ENCODE results near the gene ALKBH3. TPM values are rescaled to one million over a fixed set of nuclear protein-coding genes. Genes with fewer than 3 reads are reported as not detected.
A peak's percentile ranks its signal among the peaks of the same experiment; 100 is the strongest.

The ALKBH3 gene
- total and polyA plus RNA-seq, 2 of the 13 experiments (the other 11 are each of a cell fraction or from before 2014, with no cell fraction given): 17.8 to 36.1 TPM

DNA sequence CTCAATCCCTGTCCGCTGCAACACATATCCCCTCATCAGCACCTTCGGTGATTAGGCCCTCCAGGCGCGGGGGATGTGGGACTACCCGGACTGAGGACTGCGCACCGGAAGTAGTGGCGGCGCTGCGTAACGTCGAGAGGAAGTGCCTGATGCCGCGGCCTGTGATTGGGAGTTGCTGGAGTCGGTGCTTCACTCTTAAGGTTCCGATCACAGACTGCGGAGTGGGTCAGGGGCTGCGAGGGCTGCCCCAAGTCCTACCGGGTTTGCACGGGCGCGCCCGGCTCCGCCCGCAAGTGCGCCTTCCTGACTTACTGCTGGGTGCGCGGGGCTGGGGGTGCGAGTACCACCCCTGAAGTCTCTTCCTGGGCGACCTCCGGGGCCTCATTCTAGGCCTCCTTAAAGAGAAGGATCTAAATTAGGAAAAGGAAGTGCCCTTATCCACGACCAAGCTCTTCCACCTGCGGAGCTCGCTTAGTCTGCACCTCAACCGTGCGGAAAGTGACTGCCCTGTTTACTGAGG, at the start of gene ALKBH3 (continued):
- TF ChIP-seq ATF7-NPFF (CRISPR knock-in tag; IDR thresholded peaks at IDR 0.05; ENCODE audit: low read depth) (0 out of 2 replicates have a peak, but pooled peaks have one; percentile 47), MYPOP (CRISPR knock-in tag; IDR thresholded peaks at IDR 0.05) (peak; percentile 66; the same call in 1 of the 2 replicates), ERF (CRISPR knock-in tag; IDR thresholded peaks at IDR 0.05) (peak; percentile 50; the same call in 1 of the 2 replicates), ZNF761 (CRISPR knock-in tag; conservative IDR thresholded peaks at IDR 0.05) (peak; percentile 92), MXD4 (CRISPR knock-in tag; IDR thresholded peaks at IDR 0.05) (0 out of 2 replicates have a peak, but pooled peaks have one; percentile 28), IKZF4 (CRISPR knock-in tag; IDR thresholded peaks at IDR 0.05; ENCODE audit: borderline replicate concordance, low read depth, not compliant biosample characterization) (no peak), GABPA (IDR thresholded peaks at IDR 0.05; ENCODE audit: low read depth, low read length) (peak; percentile 99), GABPA (CRISPR knock-in tag; IDR thresholded peaks at IDR 0.05; ENCODE audit: low read depth) (peak; percentile 100), TSC22D2 (CRISPR knock-in tag; IDR thresholded peaks at IDR 0.05; ENCODE audit: borderline replicate concordance) (no peak), TGIF2 (CRISPR knock-in tag; IDR thresholded peaks at IDR 0.05) (no peak), TCF7 (IDR thresholded peaks at IDR 0.05; ENCODE audit: low read depth) (no peak), HOXA7 (CRISPR knock-in tag; IDR thresholded peaks at IDR 0.05) (0 out of 2 replicates have a peak, but pooled peaks have one; percentile 62), SALL1 (CRISPR knock-in tag; IDR thresholded peaks at IDR 0.05) (peak; percentile 88), SRSF1 (optimal IDR thresholded peaks at IDR 0.05; ENCODE audit: low read depth, low read length) (peak; percentile 100), ZNF772 (CRISPR knock-in tag; IDR thresholded peaks at IDR 0.05) (peak; percentile 93), WIZ (CRISPR knock-in tag; IDR thresholded peaks at IDR 0.05) (peak; percentile 99), ZBTB7A (CRISPR knock-in tag; IDR thresholded peaks at IDR 0.05) (peak; percentile 84), ZNF678 (CRISPR knock-in tag; IDR thresholded peaks at IDR 0.05) (no peak), RFXAP (CRISPR knock-in tag; IDR thresholded peaks at IDR 0.05; ENCODE audit: borderline replicate concordance) (peak; percentile 69; the same call in 1 of the 2 replicates), ZNF383 (CRISPR knock-in tag; IDR thresholded peaks at IDR 0.05; ENCODE audit: borderline replicate concordance) (peak; percentile 78; the same call in 1 of the 2 replicates), ZNF431 (CRISPR knock-in tag; IDR thresholded peaks at IDR 0.05; ENCODE audit: borderline replicate concordance, low read depth) (no peak; the same call in 1 of the 2 replicates), ARID2 (CRISPR knock-in tag; IDR thresholded peaks at IDR 0.05; ENCODE audit: borderline replicate concordance) (peak; percentile 83; the same call in 1 of the 2 replicates), NR2F6 (IDR thresholded peaks at IDR 0.05) (peak; percentile 15; the same call in 1 of the 2 replicates), NR2F6 (CRISPR knock-in tag; IDR thresholded peaks at IDR 0.05) (no peak), RXRB (CRISPR knock-in tag; IDR thresholded peaks at IDR 0.05; ENCODE audit: borderline replicate concordance) (peak; percentile 73; the same call in 1 of the 2 replicates), U2AF1 (optimal IDR thresholded peaks at IDR 0.05; ENCODE audit: low read depth, low read length) (no peak), ZNF274 (CRISPR knock-in tag; IDR thresholded peaks at IDR 0.05) (peak; percentile 81; the same call in 1 of the 2 replicates), HIVEP1 (CRISPR knock-in tag; IDR thresholded peaks at IDR 0.05) (peak; percentile 33; the same call in 1 of the 2 replicates), HOXA9 (CRISPR knock-in tag; IDR thresholded peaks at IDR 0.05; ENCODE audit: borderline replicate concordance) (peak; percentile 80; the same call in 1 of the 2 replicates)
- TF ChIP-seq, protein P1, sequence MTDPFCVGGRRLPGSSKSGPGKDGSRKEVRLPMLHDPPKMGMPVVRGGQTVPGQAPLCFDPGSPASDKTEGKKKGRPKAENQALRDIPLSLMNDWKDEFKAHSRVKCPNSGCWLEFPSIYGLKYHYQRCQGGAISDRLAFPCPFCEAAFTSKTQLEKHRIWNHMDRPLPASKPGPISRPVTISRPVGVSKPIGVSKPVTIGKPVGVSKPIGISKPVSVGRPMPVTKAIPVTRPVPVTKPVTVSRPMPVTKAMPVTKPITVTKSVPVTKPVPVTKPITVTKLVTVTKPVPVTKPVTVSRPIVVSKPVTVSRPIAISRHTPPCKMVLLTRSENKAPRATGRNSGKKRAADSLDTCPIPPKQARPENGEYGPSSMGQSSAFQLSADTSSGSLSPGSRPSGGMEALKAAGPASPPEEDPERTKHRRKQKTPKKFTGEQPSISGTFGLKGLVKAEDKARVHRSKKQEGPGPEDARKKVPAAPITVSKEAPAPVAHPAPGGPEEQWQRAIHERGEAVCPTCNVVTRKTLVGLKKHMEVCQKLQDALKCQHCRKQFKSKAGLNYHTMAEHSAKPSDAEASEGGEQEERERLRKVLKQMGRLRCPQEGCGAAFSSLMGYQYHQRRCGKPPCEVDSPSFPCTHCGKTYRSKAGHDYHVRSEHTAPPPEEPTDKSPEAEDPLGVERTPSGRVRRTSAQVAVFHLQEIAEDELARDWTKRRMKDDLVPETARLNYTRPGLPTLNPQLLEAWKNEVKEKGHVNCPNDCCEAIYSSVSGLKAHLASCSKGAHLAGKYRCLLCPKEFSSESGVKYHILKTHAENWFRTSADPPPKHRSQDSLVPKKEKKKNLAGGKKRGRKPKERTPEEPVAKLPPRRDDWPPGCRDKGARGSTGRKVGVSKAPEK (CRISPR knock-in tag; IDR thresholded peaks at IDR 0.05; ENCODE audit: borderline replicate concordance): peak; percentile 52; the same call in 1 of the 2 replicates
